PFSK-1 (cell line): ENCODE measurements around the gene TMEM161B.

Source experiments
- POLR2AphosphoS5 ChIP-seq: IDR thresholded peaks from 2 replicates; pipeline ENCODE4 v1.6.1; 2012; ENCODE audit warnings: low read depth, mild to moderate bottlenecking, control low read depth, low read length, moderate library complexity
- SIN3A ChIP-seq: IDR thresholded peaks from 2 replicates; pipeline ENCODE4 v1.6.1; 2012; ENCODE audit warnings: mild to moderate bottlenecking, low read length, moderate library complexity, borderline replicate concordance; ENCODE audit not compliant: insufficient read depth
- TAF1 ChIP-seq: IDR thresholded peaks from 2 replicates; pipeline ENCODE4 v1.6.1; 2012; ENCODE audit warnings: low read length, control low read depth, borderline replicate concordance; ENCODE audit not compliant: insufficient read depth
- TF ChIP-seq, protein P1 (sequence below), 2 experiments: IDR thresholded peaks; 2 replicates each; pipeline versions ENCODE4 v1.6.1 to v1.8.0; 2011 to 2012; ENCODE audit warnings: low read depth in 2 of 2, low read length in 2 of 2, control low read depth in 1 of 2, inconsistent platforms in 1 of 2, mild to moderate bottlenecking in 1 of 2, moderate library complexity in 1 of 2; ENCODE audit not compliant: insufficient read depth in 1 of 2

DNA sequence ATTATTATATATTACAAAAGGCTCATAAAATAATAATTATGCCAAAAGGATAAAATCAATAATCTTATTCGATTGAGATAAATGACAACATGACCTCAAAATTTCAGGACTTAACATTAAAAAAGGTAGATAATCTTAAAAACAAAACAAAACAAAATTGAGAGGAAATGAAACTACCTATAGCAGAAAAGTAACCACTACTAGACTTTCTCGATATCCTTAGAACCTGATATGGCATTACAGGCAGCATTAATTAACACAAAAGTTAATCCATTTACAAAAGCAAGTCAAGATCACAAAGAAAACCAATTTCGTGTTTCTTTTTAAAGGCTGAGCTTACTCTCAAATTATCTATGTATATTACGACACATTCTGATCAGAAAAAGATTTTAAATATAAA, 29.9 kb downstream of the TMEM161B start:
- TF ChIP-seq POLR2AphosphoS5: no peak
- no peak for TF ChIP-seq SIN3A
- TF ChIP-seq, protein P1, sequence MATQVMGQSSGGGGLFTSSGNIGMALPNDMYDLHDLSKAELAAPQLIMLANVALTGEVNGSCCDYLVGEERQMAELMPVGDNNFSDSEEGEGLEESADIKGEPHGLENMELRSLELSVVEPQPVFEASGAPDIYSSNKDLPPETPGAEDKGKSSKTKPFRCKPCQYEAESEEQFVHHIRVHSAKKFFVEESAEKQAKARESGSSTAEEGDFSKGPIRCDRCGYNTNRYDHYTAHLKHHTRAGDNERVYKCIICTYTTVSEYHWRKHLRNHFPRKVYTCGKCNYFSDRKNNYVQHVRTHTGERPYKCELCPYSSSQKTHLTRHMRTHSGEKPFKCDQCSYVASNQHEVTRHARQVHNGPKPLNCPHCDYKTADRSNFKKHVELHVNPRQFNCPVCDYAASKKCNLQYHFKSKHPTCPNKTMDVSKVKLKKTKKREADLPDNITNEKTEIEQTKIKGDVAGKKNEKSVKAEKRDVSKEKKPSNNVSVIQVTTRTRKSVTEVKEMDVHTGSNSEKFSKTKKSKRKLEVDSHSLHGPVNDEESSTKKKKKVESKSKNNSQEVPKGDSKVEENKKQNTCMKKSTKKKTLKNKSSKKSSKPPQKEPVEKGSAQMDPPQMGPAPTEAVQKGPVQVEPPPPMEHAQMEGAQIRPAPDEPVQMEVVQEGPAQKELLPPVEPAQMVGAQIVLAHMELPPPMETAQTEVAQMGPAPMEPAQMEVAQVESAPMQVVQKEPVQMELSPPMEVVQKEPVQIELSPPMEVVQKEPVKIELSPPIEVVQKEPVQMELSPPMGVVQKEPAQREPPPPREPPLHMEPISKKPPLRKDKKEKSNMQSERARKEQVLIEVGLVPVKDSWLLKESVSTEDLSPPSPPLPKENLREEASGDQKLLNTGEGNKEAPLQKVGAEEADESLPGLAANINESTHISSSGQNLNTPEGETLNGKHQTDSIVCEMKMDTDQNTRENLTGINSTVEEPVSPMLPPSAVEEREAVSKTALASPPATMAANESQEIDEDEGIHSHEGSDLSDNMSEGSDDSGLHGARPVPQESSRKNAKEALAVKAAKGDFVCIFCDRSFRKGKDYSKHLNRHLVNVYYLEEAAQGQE (IDR thresholded peaks at IDR 0.05; ENCODE audit: insufficient read depth in 1 of 2, low read depth in 2 of 2, low read length in 2 of 2): no peak
- TF ChIP-seq TAF1: no peak
